Measurements from ENCODE around the gene ABCB8.
"Not testable (repeated sequence)": the region's sequence is repeated elsewhere in the genome, so short reads cannot be mapped to it uniquely, and the experiment has no call there.

ABCB8 gene

DNA sequence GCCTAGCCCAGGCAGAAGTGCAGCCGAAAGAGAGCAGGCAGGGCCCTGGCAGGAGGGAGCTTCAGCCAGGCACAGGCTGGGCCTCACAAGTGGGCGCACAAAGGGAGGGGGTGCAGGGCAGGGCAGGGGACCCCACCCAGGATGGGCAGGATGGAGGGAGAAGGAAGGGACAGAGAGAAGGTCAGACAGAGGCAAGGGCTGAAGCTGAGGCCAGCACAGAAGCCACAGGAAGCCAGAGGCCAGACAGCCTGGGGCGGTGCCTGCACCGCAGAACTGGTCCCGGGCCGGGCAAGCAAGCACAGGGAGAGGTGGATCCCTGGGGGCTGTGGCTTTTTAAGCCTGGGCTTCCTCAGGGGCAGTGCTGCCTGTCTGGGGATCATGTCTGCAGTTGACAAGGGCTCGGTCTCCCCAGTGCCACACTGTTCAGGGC, 20.8 kb upstream of the ABCB8 start:
- H3K4me3 Mint-ChIP-seq: peak overlapping the region; percentile 90
- H3K27me3 Mint-ChIP-seq: no peaks in the 10 kb centered on the region
- H3K4me1 Mint-ChIP-seq (ENCODE audit: low read depth): peaks cover 42% of the 10 kb centered on the region
- peak overlapping the region; percentile 87 for H3K27ac Mint-ChIP-seq
- no peaks in the 10 kb centered on the region for H3K9me3 Mint-ChIP-seq (ENCODE audit: low read depth)
- peaks cover 2% of the 10 kb centered on the region for H3K36me3 Mint-ChIP-seq

DNA sequence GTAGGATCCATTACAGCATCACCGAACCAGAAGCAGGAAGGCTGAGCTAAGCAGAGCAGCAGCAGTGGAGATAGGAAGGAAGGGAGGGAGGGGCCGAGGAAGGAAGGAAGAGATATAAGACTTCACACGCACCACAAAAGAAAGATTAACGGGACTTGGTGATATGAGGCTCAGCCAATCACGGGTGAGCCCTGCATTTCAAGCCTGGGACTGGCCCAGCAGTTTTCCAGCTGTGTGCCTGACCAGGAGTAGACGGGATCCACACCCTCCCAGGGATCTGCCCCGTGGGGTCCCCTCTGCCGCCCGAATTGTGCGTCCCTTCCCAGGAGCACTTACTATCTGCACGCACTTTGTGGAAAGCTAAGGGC, 20.1 kb upstream of the ABCB8 start:
- Mint-ChIP-seq H3K27ac (peak overlapping the region; percentile 87), H3K27me3 (no peaks in the 10 kb centered on the region), H3K9me3 (ENCODE audit: low read depth) (no peaks in the 10 kb centered on the region), H3K4me3 (peak overlapping the region; percentile 90), H3K36me3 (peaks cover 2% of the 10 kb centered on the region), H3K4me1 (ENCODE audit: low read depth) (peaks cover 46% of the 10 kb centered on the region)

DNA sequence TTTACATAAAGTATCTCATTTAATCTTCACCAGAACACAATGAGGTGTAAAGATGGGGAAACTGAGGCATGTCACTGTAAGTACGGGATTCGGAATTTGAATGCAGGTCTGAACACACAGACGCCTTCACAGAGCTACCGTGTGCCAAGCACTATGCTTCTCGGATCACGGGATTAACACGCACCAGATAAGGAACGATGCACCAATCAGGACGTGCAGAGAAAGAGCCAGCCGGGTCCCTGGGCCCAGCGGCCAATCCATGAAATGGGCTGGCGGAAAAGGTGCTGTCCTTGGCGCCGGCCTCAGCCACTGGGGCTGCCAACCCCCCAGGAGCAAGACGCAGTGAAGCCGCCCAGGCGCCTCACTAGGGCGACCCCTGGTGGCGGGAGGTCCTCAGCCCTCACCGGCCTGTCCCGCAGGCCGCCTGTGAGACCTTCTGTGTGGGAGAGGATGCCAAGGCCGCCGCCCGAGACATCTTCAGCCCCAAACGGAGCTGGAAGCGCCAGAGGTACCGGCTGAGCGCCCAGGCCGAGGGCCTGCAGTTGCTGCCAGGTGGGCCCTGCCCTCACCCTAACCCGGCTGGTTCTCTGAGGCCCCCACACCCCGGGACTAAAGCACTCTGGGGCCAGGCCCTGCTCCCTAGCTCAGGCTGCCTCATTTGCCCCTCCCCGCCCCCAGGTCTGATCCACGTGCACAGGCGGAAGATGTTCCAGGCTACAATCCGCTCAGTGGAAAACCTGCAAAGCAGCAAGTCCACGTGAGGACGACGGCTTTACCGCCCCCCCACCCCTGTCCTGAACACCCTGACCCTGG, 19.5 kb upstream of the ABCB8 start:
- Mint-ChIP-seq H3K4me3 (peak overlapping the region; percentile 90), H3K4me1 (ENCODE audit: low read depth) (peaks cover 46% of the 10 kb centered on the region), H3K36me3 (peaks cover 2% of the 10 kb centered on the region), H3K9me3 (ENCODE audit: low read depth) (no peaks in the 10 kb centered on the region), H3K27me3 (no peaks in the 10 kb centered on the region), H3K27ac (peak overlapping the region; percentile 87)

DNA sequence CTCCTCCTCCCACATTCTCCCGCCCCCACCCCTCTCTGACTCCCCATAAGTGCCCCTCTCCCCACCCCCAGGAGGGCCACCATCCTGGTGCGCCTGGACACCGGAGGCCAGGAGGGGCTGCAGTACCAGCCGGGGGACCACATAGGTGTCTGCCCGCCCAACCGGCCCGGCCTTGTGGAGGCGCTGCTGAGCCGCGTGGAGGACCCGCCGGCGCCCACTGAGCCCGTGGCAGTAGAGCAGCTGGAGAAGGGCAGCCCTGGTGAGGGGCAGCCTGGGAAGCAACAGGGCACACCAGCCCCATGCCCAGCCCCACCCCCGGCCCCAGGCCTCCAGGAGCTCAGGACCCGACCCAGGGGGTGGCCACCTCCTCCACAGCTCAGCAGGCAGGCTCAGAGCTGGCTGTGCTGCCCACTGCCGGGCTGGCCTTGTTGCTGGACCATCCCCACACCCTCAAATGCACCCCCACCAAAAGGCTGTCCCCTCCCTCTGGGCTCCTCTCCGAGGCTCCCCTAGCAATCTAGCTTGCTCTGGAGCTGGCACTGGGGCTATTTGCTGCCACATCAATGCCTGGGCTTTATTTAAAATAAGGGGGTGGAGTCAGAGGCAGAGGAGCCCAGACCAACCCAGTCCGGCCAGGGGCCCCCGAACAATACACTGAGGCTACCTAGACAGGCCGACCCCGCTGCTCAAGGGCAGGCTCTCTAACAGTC, 18.8 kb upstream of the ABCB8 start:
- H3K36me3 Mint-ChIP-seq: peaks cover under 1% of the 10 kb centered on the region
- peaks cover 50% of the 10 kb centered on the region for H3K4me1 Mint-ChIP-seq (ENCODE audit: low read depth)
- no peaks in the 10 kb centered on the region for H3K27me3 Mint-ChIP-seq
- H3K27ac Mint-ChIP-seq: no peak overlapping the region
- no peak overlapping the region for H3K4me3 Mint-ChIP-seq
- no peaks in the 10 kb centered on the region for H3K9me3 Mint-ChIP-seq (ENCODE audit: low read depth)

DNA sequence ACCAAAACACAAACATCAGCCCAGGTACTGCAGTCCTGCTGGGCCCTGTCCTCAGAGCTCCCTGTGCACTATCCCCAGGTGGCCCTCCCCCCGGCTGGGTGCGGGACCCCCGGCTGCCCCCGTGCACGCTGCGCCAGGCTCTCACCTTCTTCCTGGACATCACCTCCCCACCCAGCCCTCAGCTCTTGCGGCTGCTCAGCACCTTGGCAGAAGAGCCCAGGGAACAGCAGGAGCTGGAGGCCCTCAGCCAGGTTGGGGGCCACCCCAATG, 18.3 kb upstream of the ABCB8 start:
- Mint-ChIP-seq H3K36me3 (no peaks in the 10 kb centered on the region), H3K27ac (no peak overlapping the region), H3K4me3 (no peak overlapping the region), H3K4me1 (ENCODE audit: low read depth) (peaks cover 55% of the 10 kb centered on the region), H3K9me3 (ENCODE audit: low read depth) (no peaks in the 10 kb centered on the region), H3K27me3 (no peaks in the 10 kb centered on the region)

DNA sequence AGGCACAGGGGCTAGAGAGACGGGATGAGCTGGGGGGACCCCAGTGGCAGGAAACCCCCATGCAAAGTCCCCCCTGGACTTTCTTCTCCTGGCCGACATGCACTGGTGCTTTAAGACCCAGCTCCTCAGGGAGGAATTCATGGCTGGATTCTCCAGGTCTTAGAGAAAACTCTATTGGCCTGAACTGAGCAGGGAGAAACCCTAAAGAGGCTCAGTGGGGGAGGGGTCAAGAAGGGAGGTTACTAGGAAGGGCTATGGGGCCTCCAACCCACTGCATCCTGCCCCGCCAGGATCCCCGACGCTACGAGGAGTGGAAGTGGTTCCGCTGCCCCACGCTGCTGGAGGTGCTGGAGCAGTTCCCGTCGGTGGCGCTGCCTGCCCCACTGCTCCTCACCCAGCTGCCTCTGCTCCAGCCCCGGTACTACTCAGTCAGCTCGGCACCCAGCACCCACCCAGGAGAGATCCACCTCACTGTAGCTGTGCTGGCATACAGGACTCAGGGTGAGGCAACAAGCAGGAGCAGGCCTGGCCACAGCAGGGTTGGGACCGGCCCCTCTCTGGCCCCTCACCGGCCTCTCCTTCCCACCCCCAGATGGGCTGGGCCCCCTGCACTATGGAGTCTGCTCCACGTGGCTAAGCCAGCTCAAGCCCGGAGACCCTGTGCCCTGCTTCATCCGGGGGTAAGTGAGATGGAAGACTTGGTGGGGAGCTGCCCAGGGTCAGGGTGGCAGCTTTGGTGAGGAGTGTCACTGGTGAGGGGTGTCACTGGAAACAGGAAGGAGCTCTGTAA, 17.7 kb upstream of the ABCB8 start:
- Mint-ChIP-seq H3K27ac (peak overlapping the region; percentile 82), H3K36me3 (no peaks in the 10 kb centered on the region), H3K27me3 (no peaks in the 10 kb centered on the region), H3K4me3 (peak overlapping the region; percentile 25), H3K9me3 (ENCODE audit: low read depth) (no peaks in the 10 kb centered on the region), H3K4me1 (ENCODE audit: low read depth) (peaks cover 61% of the 10 kb centered on the region)

DNA sequence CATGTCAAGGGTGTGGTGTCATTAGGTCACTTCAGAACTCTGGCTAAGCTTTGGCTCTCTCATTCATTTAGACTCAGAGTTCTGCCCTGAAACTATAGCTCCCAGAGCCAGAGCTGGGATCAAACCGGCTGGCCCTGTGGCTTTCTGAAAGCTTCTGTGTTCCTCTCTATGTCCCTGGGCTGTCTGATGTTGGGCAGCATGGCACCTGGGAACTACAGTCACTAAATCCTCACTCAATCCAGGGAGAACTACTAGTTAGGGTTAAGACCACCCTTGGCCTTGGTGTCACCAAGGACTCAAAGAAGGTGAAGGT, 17.2 kb upstream of the ABCB8 start:
- Mint-ChIP-seq H3K4me1 (ENCODE audit: low read depth) (peaks cover 60% of the 10 kb centered on the region), H3K9me3 (ENCODE audit: low read depth) (no peaks in the 10 kb centered on the region), H3K4me3 (peak overlapping the region; percentile 25), H3K27me3 (no peaks in the 10 kb centered on the region), H3K27ac (peak overlapping the region; percentile 82), H3K36me3 (no peaks in the 10 kb centered on the region)

DNA sequence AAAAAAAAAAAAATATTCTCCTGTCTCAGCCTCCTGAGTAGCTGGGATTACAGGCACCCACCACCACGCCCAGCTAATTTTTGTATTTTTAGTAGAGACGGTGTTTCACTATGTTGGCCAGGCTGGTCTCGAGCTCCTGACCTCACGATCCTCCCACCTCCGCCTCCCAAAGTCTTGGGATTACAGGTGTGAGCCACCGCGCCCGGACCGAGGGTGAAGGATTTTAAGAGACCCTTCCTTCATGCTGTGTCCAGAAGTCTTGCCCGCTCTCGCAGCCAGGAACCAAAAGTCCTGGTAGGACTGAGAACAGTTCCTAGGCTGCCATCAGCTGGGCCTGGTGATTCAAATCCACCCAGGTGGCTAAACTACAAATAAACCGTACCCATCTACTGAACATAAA, 16.6 kb upstream of the ABCB8 start:
- H3K9me3 Mint-ChIP-seq (ENCODE audit: low read depth); H3K36me3 Mint-ChIP-seq; H3K27me3 Mint-ChIP-seq: not testable (repeated sequence)
- peaks cover 64% of the 10 kb centered on the region for H3K4me1 Mint-ChIP-seq (ENCODE audit: low read depth)
- H3K4me3 Mint-ChIP-seq: peak overlapping the region; percentile 33
- H3K27ac Mint-ChIP-seq: peak overlapping the region; percentile 83

DNA sequence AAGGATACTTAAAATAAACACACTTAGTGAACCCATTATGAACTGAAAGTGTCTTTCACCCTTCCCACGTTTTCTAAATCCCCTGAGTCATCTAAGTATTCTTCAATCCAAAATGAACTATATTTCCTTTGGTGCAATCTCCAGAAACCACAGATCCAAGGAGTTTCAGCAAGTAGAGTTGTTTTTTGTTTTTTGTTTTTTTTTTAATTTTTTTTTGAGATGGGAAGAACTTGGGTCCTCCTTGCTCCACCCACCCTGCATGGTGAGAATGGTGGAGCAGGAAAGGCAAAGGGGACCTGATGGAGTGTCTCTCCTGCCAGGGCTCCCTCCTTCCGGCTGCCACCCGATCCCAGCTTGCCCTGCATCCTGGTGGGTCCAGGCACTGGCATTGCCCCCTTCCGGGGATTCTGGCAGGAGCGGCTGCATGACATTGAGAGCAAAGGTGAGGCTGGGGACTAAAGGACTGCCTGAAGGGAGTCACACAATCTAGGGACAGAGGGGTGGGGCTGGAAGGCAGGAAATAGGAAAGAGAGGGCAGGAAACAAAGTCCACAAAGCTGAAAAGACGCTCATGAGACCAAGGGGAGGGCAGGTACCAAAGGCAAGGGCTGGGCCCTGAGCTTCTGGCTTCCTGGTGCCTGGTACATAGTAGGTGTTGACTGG, 16.1 kb upstream of the ABCB8 start:
- peak overlapping the region; percentile 63 for H3K4me3 Mint-ChIP-seq
- no peaks in the 10 kb centered on the region for H3K27me3 Mint-ChIP-seq
- H3K36me3 Mint-ChIP-seq: no peaks in the 10 kb centered on the region
- no peaks in the 10 kb centered on the region for H3K9me3 Mint-ChIP-seq (ENCODE audit: low read depth)
- H3K27ac Mint-ChIP-seq: peak overlapping the region; percentile 84
- H3K4me1 Mint-ChIP-seq (ENCODE audit: low read depth): peaks cover 68% of the 10 kb centered on the region

DNA sequence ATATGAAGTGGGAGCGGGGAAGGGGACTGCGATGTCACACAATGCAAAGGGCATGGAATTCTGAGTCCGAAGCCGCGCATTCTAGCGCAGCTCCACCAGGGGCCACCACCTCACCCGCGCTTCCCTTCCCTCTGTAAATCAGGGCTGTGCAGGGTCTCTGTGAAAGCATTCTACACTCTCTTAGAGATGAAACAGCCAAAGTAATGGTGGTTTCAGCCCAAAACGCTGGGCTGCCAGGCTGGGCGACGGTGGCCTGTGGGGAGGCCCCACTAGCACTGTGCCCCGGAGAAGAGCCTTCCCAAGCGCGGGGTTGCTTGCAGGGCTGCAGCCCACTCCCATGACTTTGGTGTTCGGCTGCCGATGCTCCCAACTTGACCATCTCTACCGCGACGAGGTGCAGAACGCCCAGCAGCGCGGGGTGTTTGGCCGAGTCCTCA, 15.3 kb upstream of the ABCB8 start:
- Mint-ChIP-seq H3K36me3 (no peaks in the 10 kb centered on the region), H3K27me3 (no peaks in the 10 kb centered on the region), H3K9me3 (ENCODE audit: low read depth) (no peaks in the 10 kb centered on the region), H3K27ac (peak overlapping the region; percentile 84), H3K4me1 (ENCODE audit: low read depth) (peaks cover 67% of the 10 kb centered on the region), H3K4me3 (peak overlapping the region; percentile 63)

DNA sequence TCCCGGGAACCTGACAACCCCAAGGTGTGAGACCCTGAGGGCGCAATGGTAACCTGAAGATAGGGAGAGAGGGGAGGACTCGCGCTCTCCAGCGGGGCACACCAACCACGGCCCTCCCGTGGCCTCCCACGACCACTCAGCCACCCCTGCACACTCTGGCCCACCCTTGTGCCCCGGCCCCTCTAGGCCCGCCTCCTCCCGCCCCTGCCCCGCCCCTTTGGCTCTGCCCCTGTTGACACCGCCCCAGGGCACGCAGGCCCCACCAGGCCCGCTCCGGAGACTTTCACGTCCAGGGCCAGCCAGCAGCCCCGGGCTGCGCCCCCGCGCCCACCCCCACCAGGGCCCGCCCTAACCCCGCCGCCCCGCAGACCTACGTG, 14.9 kb upstream of the ABCB8 start:
- no peak overlapping the region for H3K4me3 Mint-ChIP-seq
- H3K27me3 Mint-ChIP-seq: no peaks in the 10 kb centered on the region
- peaks cover 66% of the 10 kb centered on the region for H3K4me1 Mint-ChIP-seq (ENCODE audit: low read depth)
- H3K9me3 Mint-ChIP-seq (ENCODE audit: low read depth): no peaks in the 10 kb centered on the region
- no peak overlapping the region for H3K27ac Mint-ChIP-seq
- no peaks in the 10 kb centered on the region for H3K36me3 Mint-ChIP-seq

DNA sequence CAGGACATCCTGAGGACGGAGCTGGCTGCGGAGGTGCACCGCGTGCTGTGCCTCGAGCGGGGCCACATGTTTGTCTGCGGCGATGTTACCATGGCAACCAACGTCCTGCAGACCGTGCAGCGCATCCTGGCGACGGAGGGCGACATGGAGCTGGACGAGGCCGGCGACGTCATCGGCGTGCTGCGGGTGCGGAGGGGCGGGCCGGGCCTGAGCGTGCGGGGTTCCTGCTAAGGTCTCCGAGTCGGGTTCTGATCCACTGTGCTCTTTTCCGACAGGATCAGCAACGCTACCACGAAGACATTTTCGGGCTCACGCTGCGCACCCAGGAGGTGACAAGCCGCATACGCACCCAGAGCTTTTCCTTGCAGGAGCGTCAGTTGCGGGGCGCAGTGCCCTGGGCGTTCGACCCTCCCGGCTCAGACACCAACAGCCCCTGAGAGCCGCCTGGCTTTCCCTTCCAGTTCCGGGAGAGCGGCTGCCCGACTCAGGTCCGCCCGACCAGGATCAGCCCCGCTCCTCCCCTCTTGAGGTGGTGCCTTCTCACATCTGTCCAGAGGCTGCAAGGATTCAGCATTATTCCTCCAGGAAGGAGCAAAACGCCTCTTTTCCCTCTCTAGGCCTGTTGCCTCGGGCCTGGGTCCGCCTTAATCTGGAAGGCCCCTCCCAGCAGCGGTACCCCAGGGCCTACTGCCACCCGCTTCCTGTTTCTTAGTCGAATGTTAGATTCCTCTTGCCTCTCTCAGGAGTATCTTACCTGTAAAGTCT, 14.3 kb upstream of the ABCB8 start:
- no peaks in the 10 kb centered on the region for H3K9me3 Mint-ChIP-seq (ENCODE audit: low read depth)
- H3K27me3 Mint-ChIP-seq: no peaks in the 10 kb centered on the region
- peaks cover 65% of the 10 kb centered on the region for H3K4me1 Mint-ChIP-seq (ENCODE audit: low read depth)
- H3K4me3 Mint-ChIP-seq: peak overlapping the region; percentile 91
- no peaks in the 10 kb centered on the region for H3K36me3 Mint-ChIP-seq
- peak overlapping the region; percentile 92 for H3K27ac Mint-ChIP-seq

DNA sequence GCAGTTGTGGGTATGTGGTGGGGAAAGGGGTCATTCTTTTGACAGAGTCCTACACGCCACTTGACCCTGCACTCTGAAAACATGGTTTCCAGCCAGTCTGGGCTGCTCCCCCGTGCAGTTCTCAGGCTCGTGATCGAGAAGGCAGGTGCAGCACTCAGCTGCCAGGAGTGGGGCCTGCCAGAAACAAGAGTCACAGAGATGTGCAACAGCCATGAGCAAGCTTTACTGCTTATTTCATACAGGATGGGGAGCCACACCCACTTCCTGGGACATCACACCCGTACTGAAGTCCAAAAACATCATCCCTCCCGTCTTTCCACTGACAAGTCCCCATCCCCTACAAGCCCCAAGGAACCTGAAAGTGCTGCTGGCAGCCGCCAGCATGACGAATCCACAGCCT, 13.3 kb upstream of the ABCB8 start:
- Mint-ChIP-seq H3K4me3 (peak overlapping the region; percentile 91), H3K27me3 (no peaks in the 10 kb centered on the region), H3K27ac (peak overlapping the region; percentile 92), H3K36me3 (no peaks in the 10 kb centered on the region), H3K9me3 (ENCODE audit: low read depth) (no peaks in the 10 kb centered on the region), H3K4me1 (ENCODE audit: low read depth) (peaks cover 69% of the 10 kb centered on the region)

DNA sequence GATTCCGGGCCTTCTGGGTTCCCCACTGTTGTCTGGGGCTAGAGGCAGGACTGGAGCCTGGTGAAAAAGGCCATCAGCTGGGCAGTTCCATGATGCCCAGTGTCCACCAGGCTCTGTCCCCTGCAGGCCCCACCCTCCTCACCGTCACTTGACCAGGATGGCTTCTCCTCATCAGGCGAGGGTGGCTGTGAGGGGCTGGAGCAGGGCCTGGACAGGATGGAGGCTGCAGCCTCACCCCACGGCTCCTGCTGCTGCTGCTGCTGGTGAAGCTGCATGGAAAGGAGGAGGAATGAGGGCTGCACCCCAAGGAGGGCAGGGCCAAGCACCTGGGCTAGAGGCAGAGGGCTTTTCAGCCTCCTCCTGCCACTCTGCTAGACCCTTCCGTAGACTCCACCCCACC, 12.3 kb upstream of the ABCB8 start:
- H3K36me3 Mint-ChIP-seq: no peaks in the 10 kb centered on the region
- H3K9me3 Mint-ChIP-seq (ENCODE audit: low read depth): no peaks in the 10 kb centered on the region
- peaks cover 61% of the 10 kb centered on the region for H3K4me1 Mint-ChIP-seq (ENCODE audit: low read depth)
- H3K27me3 Mint-ChIP-seq: no peaks in the 10 kb centered on the region
- peak overlapping the region; percentile 17 for H3K4me3 Mint-ChIP-seq
- no peak overlapping the region for H3K27ac Mint-ChIP-seq
